Smooth muscle cell (in vitro differentiated cells): Measurements from ENCODE around the gene MMRN2. TPM values are rescaled to one million over a fixed set of nuclear protein-coding genes. Genes with fewer than 3 reads are reported as not detected.
"Not testable (repeated sequence)": the region's sequence is repeated elsewhere in the genome, so short reads cannot be mapped to it uniquely, and the experiment has no call there.

Experiments
- DNase-seq: peaks from one replicate; lab custom pipeline; 2025; ENCODE audit not compliant: unreplicated experiment; lab: John Stamatoyannopoulos, UW
- H2AFZ ChIP-seq: fragments of 200-600 bp; sonication (generic); 2 replicates; pipeline ENCODE4 v1.6.0; 2016; ENCODE audit warnings: antibody characterized with exemption, low read depth, mild to moderate bottlenecking
- H3F3A ChIP-seq: fragments of 200-600 bp; sonication (generic); 2 replicates; pipeline ENCODE4 v1.6.0; 2017; ENCODE audit warnings: antibody characterized with exemption, low read depth
- H3K27ac ChIP-seq: fragments of 200-600 bp; sonication (generic); 2 replicates; pipeline ENCODE4 v1.5.1; 2016; ENCODE audit warnings: low read depth, mild to moderate bottlenecking
- H3K27me3 ChIP-seq: fragments of 200-600 bp; sonication (generic); 2 replicates; pipeline ENCODE4 v1.6.1; 2016; ENCODE audit warnings: low read depth, mild to moderate bottlenecking
- H3K36me3 ChIP-seq: fragments of 200-600 bp; sonication (generic); 2 replicates; pipeline ENCODE4 v1.5.1; 2016; ENCODE audit warnings: low read depth
- H3K4me1 ChIP-seq: fragments of 200-600 bp; sonication (generic); 2 replicates; pipeline ENCODE4 v1.5.1; 2016; ENCODE audit warnings: low read depth
- H3K4me2 ChIP-seq: fragments of 200-600 bp; sonication (generic); 2 replicates; pipeline ENCODE4 v1.6.0; 2016; ENCODE audit warnings: mild to moderate bottlenecking
- H3K4me3 ChIP-seq: fragments of 200-600 bp; sonication (generic); 2 replicates; pipeline ENCODE4 v1.5.1; 2016; ENCODE audit warnings: mild to moderate bottlenecking
- H3K79me2 ChIP-seq: fragments of 200-600 bp; sonication (generic); 2 replicates; pipeline ENCODE4 v1.6.0; 2016; ENCODE audit warnings: low read depth, mild to moderate bottlenecking
- H3K9ac ChIP-seq: fragments of 200-600 bp; sonication (generic); 2 replicates; pipeline ENCODE4 v1.6.0; 2016; ENCODE audit warnings: low read depth
- H3K9me3 ChIP-seq: fragments of 200-600 bp; sonication (generic); replicated peaks from 2 replicates; pipeline ENCODE4 v1.5.1; 2016; ENCODE audit warnings: low read depth
- H4K20me1 ChIP-seq: fragments of 200-600 bp; sonication (generic); 2 replicates; pipeline ENCODE4 v1.6.0; 2016; ENCODE audit warnings: low read depth
- WGBS: methylation state at CpG from one replicate; pipeline ENCODE4 v1.1.7; 2016; ENCODE audit warnings: low lambda C conversion rate; 5-methylcytosine and 5-hydroxymethylcytosine counted together
- polyA plus RNA-seq: library from polyadenylated mRNA; unstranded; fragments of >200 nt; fragmentation: Nextera tagmentation; extraction: Ambion mirVana; gene quantifications from 2 replicates; pipeline ENCODE4 v1.2.1, GENCODE V29; 2016
- total RNA-seq: library from RNA; depleted of rRNA; stranded (reverse); fragments of >200 nt; gene quantifications from 2 replicates; pipeline ENCODE4 v1.2.3, GENCODE V29; 2014
- TF ChIP-seq, protein P1 (sequence below): fragments of 200-600 bp; sonication (generic); IDR thresholded peaks from 2 replicates; pipeline ENCODE4 v1.5.1; 2017; ENCODE audit warnings: borderline replicate concordance, mild to moderate bottlenecking, antibody characterized with exemption; ENCODE audit not compliant: insufficient read depth, poor library complexity, severe bottlenecking

MMRN2 gene
- total and polyA plus RNA-seq, 2 experiments from 2014 or later, result 0.09 to 0.16 TPM

GRCh38 chr10:86936661-86937501, 20.5 kb downstream of the MMRN2 start:
- 85% methylated on average over 13 of the region's 13 CpGs for WGBS
- no peaks in the 10 kb centered on the region for H3K4me1 ChIP-seq
- no peaks in the 10 kb centered on the region for H3K79me2 ChIP-seq
- H3K36me3 ChIP-seq, result no peaks in the 10 kb centered on the region
- no peak overlapping the region for H3K4me3 ChIP-seq
- H3K9ac ChIP-seq, result no peak overlapping the region
- no peak for DNase-seq
- no peaks in the 10 kb centered on the region for H3K9me3 ChIP-seq
- no peak overlapping the region for H2AFZ ChIP-seq
- peaks cover 14% of the 10 kb centered on the region for H3F3A ChIP-seq
- H3K27ac ChIP-seq, result no peak overlapping the region
- no peak overlapping the region for H3K4me2 ChIP-seq
- H3K27me3 ChIP-seq, result no peaks in the 10 kb centered on the region
- TF ChIP-seq, protein P1, sequence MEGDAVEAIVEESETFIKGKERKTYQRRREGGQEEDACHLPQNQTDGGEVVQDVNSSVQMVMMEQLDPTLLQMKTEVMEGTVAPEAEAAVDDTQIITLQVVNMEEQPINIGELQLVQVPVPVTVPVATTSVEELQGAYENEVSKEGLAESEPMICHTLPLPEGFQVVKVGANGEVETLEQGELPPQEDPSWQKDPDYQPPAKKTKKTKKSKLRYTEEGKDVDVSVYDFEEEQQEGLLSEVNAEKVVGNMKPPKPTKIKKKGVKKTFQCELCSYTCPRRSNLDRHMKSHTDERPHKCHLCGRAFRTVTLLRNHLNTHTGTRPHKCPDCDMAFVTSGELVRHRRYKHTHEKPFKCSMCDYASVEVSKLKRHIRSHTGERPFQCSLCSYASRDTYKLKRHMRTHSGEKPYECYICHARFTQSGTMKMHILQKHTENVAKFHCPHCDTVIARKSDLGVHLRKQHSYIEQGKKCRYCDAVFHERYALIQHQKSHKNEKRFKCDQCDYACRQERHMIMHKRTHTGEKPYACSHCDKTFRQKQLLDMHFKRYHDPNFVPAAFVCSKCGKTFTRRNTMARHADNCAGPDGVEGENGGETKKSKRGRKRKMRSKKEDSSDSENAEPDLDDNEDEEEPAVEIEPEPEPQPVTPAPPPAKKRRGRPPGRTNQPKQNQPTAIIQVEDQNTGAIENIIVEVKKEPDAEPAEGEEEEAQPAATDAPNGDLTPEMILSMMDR, result no peak
- no peaks in the 10 kb centered on the region for H4K20me1 ChIP-seq

DNA sequence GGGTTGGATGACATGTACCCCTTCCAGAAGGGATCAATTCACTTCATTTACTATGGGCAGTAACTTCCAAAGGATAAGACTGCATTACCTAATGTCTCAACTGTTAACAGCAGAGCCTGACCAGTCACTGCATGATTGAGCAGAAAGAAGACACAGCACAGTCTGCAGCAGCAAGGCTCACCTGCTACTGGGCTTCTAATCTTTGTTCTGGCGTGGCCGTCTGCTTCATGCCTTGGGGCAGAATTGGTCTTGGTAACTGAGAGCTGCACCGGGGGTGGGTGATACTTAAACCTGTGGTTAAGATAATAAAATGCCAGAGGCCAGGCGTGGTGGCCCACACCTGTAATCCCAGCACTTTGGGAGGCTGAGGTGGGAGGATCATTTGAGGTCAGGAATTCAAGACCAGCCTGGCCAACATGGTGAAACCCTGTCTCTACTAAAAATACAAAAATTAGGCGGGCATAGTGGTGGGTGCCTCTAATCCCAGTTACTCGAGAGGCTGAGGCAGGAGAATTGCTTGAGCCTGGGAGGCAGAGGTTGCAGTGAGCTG, 23.2 kb downstream of the MMRN2 start:
- H3K36me3 ChIP-seq, H3K4me2 ChIP-seq, H3K27ac ChIP-seq, H3K4me3 ChIP-seq, DNase-seq, H3K9ac ChIP-seq, H2AFZ ChIP-seq, H3K4me1 ChIP-seq, H4K20me1 ChIP-seq, H3K27me3 ChIP-seq, H3K79me2 ChIP-seq, H3K9me3 ChIP-seq: not testable (repeated sequence)
- peaks cover 14% of the 10 kb centered on the region for H3F3A ChIP-seq
- WGBS, result 75% methylated on average over 6 of the region's 6 CpGs

DNA sequence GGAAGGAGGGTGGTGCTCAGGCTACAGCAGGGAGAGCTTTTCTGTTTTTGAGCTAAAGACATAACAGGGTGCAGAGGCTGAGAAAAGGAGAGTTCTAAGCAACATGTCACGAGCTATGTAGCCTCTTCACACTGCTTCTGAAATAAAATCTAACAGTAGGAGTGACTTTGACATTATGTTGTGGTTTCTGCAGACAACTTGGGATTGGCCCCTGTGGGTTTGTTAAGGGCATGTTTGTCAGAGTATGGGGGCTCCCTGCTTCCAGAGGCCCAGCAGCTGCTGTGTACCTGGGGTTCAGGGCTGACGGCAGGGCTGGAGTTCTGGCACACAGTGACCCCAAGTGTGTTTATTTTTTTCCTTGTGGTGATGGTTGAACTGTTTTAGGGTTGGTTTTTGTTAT, 24.7 kb downstream of the MMRN2 start:
- Histone ChIP-seq H3K27me3 (no peaks in the 10 kb centered on the region), H3K9ac (no peak overlapping the region), H3F3A (peaks cover 10% of the 10 kb centered on the region), H3K4me3 (no peak overlapping the region), H2AFZ (no peak overlapping the region), H3K4me2 (no peak overlapping the region), H4K20me1 (no peaks in the 10 kb centered on the region), H3K9me3 (no peaks in the 10 kb centered on the region), H3K79me2 (no peaks in the 10 kb centered on the region), H3K36me3 (no peaks in the 10 kb centered on the region), H3K27ac (no peak overlapping the region), H3K4me1 (no peaks in the 10 kb centered on the region)
- DNase-seq, result no peak
- TF ChIP-seq, protein P1, result no peak
- WGBS, result 95% methylated on average over 2 of the region's 2 CpGs

GRCh38 chr10:86931872-86932271, 25.5 kb downstream of the MMRN2 start:
- WGBS, result 88% methylated on average over 1 of the region's 1 CpG
- no peak overlapping the region for H3K27ac ChIP-seq

More at GRCh38 chr10:86931872-86932271, 25.5 kb downstream of the MMRN2 start:
- Histone ChIP-seq H3K27me3 (no peaks in the 10 kb centered on the region), H2AFZ (no peak overlapping the region), H3K4me2 (no peak overlapping the region), H4K20me1 (no peaks in the 10 kb centered on the region), H3K4me3 (no peak overlapping the region), H3K36me3 (no peaks in the 10 kb centered on the region), H3K9me3 (no peaks in the 10 kb centered on the region), H3K4me1 (no peaks in the 10 kb centered on the region), H3F3A (peaks cover 6% of the 10 kb centered on the region), H3K9ac (no peak overlapping the region), H3K79me2 (no peaks in the 10 kb centered on the region)
- TF ChIP-seq, protein P1, result no peak
- DNase-seq, result no peak
